DOHH2 (cell line): Measurements from ENCODE around the gene LRRC51.

ENCODE experiments used
- EZH2phosphoT487 ChIP-seq: fragments of 200-600 bp; sonication (generic); IDR thresholded peaks from 2 replicates; pipeline ENCODE4 v1.6.1; 2017; ENCODE audit warnings: borderline replicate concordance, mild to moderate bottlenecking, antibody characterized with exemption, low read length, moderate library complexity, mixed read lengths
- TF ChIP-seq, protein P1 (sequence below): fragments of 200-600 bp; sonication (generic); IDR thresholded peaks from one replicate; pipeline ENCODE4 v1.5.1; 2014; ENCODE audit warnings: antibody characterized with exemption, mild to moderate bottlenecking, low read depth, low read length; ENCODE audit not compliant: poor library complexity, severe bottlenecking

DNA sequence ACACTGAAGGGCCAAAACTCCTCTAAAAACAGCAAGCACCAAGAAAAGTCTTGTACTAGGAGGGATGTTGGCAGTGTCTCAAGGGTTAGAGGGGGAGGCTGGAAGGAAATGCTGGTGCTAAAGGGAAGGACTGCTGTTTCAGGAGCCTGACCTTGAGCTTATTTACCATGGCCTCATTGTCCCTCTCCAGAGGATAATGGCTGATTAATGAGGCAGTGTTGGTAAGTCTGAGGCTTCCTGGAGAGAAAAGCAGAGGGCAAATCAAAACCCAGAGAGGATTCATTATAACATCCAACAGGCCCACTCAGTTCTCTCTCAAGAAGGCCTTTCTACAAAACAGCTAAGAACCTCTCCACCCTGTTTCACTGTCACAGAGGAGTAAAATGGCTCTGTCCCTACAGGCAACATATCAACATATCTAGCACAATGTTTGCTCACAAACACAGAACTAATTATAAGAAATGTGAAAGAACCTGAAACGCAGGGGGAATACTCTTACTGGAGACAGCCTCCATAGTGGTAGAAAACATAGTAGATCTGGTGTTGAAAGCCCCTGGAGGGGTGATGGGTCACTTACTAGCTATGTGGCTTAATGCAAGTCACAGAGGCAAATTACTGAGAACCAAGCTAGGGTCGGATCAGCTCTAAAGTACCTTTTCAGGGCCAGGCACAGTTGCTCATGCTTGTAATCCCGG lies 31.7 kb upstream of the LRRC51 start:
- TF ChIP-seq, protein P1, sequence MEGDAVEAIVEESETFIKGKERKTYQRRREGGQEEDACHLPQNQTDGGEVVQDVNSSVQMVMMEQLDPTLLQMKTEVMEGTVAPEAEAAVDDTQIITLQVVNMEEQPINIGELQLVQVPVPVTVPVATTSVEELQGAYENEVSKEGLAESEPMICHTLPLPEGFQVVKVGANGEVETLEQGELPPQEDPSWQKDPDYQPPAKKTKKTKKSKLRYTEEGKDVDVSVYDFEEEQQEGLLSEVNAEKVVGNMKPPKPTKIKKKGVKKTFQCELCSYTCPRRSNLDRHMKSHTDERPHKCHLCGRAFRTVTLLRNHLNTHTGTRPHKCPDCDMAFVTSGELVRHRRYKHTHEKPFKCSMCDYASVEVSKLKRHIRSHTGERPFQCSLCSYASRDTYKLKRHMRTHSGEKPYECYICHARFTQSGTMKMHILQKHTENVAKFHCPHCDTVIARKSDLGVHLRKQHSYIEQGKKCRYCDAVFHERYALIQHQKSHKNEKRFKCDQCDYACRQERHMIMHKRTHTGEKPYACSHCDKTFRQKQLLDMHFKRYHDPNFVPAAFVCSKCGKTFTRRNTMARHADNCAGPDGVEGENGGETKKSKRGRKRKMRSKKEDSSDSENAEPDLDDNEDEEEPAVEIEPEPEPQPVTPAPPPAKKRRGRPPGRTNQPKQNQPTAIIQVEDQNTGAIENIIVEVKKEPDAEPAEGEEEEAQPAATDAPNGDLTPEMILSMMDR = no peak
- TF ChIP-seq EZH2phosphoT487 = no peak
